NCI-H2171 treated with DMSO at 0.1 percent for 48 hours (cell line): ENCODE measurements around the gene WDR83.
"Not testable (repeated sequence)": the region's sequence is repeated elsewhere in the genome, so short reads cannot be mapped to it uniquely, and the experiment has no call there.

ENCODE experiments used
- DNase-seq: peaks from one replicate; lab custom pipeline; 2025; lab: John Stamatoyannopoulos, UW

The WDR83 gene

DNA sequence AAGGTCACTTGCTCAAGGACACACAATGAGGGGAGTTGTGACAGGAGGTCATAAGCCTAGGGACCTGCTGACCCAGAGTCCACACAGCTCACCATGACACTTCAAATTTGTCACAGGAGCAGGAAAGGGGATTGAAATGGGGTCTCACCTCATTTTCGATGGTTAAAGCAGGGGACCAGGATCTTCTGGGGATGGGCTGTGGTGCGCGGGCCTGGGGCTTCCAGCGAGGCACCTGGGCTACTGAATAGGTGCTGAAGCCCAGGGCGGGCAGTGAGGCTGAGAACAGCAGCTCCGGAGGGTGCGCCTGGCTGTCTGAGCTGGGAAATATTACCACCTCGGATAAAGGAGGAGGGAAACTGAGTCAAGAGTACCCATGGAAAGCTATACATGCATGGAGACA lies 11.1 kb upstream of the WDR83 start:
- no peak for DNase-seq

DNA sequence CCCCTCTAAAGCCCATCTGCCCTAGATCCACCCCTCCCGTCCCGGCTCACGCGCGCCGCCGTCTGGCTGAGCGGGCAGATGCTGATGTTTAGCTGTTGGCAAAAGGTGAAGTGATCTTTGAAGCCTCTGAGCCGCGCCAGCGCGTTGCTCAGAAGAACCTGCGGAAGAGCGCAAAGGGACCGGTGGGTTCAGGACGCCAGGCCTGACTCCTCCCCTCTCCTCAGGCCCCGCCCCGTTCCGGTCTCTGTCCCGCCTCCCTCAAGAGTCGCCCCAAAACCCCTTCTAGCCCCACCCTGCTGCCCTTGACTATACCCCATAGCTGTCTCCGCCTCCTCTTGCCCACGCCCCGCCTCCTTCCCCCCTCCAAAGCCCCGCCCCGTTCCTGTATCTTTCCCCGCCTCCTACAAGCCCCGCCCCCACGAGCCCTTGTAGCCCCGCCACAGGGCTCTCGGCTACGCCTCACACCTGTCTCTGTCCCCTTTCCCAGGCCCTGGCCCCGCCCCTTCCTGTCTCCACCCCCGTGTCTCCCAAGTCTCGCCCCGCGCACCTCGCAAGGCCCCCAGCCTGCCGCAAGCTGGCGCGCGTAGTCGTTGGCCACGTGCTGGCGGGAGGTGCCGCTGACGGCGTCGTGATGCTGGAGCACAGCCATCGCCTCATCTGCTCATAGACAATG lies 9.6 kb upstream of the WDR83 start:
- no peak for DNase-seq

DNA sequence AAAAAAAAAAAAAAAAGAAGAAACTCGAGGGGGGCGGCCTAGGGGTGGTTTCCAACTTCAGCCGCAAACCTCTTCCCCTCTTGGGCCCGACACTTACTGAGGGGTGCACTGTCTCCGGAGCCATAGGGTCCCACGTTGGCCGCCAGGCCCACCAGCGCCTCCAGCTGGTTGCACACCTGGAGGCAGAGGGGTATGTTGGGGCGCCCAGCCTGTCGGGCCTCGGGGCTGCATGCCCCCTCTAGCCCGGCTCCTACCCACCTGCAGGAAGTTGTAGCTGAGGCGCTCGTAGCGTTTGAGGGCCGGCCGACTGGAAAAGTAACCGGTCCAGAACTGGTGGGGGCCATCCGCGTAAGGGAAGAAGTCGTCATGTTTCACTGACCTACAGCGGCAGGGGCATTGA lies 8.6 kb upstream of the WDR83 start:
- DNase-seq = no peak

DNA sequence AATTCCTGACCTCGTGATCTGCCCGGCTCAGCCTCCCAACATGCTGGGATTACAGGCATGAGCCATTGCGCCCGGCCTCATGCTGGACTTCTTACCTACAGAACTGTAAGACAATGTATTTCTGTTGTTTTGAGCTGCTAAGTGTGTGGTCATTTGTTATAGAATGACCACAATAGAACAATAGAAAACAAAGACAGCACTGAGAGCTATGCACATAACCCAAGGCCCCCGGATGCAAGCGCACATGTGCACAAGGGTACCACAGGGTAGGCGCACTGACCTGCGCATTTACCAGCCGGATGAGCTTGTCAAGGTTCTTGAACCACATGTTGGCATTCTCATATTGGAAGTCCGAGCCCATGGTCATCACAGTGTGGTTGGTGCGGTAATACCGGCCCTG lies 5.6 kb upstream of the WDR83 start:
- DNase-seq = no peak

DNA sequence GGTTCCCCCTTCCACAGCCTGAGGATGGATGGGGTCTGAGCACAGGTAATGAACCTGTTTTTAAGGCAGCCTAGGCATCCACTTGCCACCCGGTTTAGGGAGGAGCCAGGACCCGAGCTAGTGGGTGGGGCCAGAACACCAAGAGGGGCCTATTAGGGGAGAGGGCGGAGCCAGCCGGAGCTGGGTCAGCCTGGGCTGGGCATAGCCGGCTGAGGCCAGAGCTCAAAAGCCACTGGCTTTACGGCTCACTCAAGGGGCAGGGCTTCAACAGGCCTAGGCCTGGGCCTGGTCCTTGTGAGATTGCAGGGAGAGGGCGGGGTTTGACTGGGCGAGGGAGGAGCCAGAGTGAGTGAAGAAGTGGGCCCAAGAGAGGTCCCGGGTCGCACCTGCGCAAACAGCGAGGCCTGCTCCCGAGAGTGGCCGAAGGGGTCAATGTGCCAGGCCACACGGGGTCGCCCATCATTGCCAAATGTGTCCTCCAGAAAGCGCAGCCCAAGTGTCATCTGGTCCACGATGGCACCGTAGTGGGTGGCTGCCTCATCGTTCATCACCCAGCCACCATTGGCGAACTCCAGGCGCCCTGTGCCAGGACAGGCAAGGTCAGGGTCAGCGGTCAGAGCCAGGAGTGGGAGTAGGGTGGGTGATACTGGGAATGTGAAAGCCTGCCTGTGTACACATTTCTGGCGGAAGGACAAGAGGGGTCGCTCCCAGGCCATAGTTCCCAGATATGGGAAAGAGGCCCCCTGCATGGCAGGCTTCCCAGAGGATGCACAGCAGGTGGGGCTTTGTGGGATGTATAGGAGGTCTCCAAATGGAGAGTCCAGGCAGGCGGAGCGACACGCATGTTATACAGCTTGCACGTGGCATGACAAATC lies 2.0 kb upstream of the WDR83 start:
- no peak for DNase-seq

DNA sequence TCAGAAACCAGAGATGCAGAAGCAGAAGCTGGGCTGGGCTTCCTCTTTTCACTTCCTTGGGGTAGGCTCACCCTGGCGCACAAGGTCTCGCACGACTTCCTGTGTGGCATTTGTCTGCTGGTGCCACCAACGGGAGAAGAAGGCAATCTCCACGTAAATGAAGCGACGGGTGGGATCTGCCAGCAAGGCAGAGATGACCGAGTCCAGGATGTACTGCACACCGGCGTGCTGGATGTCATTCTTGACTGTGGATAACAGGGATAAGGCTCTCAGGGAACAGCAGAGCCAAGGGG lies 1.4 kb upstream of the WDR83 start:
- DNase-seq = no peak

DNA sequence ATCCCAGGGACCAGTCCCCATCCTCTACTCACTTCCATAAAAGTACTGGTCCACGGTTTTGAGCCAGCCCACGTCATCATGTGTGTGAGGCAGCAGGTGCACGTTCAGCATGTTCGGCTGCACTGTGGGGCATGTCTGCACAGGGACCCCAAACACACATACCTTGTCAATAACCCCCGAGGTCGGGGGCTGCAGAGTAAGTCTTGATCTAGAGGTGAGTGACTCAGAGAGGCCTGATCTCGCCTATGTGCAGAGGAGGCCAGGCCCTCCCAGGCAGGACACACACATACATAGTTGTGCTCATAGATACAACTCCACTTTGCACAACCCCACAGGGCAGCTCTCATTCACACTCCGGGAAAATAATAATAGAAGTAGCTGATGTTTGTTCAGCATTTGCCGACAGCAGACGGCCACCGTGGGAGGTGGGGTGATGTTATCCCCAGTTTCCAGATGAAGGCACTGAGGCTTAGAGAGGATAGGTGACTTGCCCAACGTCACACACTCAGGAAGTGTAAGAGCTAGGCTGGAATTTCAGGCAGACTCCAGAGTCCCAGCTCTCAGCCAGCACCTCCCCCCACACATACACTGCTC lies 839 bp upstream of the WDR83 start:
- no peak for DNase-seq

DNA sequence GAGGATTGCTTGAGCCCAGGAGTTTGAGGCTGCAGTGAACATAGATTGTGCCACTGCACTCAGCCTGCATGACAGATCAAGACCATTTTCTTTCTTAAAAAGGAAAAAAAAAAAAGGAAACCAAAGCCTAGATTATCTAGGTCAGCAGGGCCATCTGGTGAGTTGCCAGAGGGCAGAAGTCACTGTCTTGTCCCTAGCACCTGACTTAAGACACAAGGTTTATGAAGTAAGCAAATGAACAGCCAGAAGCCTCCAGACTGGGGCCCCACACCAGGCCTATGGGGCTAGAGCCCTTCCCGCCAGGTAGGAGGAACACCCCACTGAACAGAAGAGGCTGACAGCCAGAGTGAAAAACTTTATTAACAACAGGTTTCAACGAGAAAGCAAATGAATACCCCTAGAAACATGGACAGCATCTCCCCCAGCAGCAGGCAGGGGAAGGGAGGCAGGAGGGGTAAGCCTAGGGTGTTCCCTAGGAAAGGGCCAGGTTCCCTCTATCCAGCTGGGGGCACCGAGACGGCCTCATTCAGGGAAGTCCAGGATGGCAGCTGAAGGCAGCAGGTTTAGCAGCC lies 1.2 kb downstream of the WDR83 start:
- no peak for DNase-seq

DNA sequence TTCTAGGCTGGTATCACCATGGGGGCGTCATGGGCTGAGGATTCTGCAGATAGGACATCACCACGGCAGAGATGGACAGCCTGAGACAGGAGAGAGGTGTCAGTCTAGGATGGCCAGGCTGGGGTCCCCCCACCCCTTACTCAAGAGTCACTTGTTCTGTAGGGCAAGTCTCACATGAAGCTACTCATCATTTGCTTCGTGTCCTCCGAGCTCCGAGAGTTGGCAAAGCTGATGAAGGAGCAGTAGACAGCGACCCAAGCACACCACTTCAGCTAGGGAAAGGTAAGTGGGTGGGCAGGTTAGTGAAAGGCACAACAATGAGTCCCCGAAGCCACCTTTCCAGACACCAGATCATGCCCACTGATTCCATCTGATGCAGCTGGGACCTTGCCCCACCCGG lies 1.7 kb downstream of the WDR83 start:
- DNase-seq = no peak

DNA sequence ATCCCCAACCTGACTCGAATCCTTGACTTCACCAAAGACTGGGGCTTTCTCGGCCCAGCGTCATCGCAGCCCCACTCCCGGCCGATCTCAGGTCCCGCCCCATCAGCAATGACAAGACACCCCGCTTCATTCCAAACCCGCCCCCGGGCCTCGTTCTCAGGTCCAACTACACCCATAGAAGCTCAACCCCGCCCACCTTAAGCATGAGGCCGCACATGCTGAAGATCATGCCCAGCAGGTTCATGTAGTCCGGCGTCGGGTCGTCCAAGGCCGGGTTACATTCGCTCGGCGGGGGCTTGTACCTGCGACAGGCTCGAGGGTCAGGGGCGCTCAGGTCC lies 2.3 kb downstream of the WDR83 start:
- peak; percentile 41 for DNase-seq

DNA sequence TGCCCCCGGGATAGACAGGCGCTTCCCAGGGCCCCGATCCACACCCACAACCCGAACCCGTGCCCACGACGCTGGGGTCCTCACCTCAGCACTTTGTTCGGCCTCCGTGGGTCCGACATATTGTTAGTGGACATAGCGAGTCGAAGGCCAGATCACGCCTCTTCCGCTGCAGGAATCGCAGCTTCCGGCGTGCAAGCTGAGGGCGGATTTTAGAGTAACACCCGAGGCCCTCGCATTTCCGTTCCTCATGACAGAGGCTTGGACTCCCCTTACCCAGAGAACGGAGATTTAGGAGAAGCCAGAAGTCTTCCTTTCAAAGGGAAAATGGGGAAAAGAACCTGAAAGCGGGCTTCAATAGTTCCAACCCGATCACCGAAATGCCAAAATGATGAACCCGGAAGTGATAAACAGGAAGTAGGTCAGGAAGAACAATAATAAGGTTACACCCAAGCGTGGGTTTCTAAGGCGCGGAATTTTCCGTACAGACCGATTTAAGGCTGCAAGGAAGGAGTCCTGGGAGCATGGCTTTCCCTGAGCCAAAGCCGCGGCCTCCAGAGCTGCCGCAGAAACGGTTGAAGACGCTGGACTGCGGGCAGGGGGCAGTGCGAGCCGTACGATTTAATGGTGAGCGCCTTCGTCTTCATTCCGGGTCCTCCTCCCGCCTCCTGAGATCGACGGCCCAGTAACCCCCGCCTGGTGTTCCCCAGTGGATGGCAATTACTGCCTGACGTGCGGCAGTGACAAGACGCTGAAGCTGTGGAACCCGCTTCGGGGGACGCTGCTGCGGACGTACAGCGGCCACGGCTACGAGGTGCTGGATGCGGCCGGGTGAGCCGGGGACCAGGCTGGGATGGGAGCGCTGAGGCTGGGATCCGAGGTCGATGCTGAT lies 2.9 kb downstream of the WDR83 start:
- DNase-seq = peak; percentile 89

DNA sequence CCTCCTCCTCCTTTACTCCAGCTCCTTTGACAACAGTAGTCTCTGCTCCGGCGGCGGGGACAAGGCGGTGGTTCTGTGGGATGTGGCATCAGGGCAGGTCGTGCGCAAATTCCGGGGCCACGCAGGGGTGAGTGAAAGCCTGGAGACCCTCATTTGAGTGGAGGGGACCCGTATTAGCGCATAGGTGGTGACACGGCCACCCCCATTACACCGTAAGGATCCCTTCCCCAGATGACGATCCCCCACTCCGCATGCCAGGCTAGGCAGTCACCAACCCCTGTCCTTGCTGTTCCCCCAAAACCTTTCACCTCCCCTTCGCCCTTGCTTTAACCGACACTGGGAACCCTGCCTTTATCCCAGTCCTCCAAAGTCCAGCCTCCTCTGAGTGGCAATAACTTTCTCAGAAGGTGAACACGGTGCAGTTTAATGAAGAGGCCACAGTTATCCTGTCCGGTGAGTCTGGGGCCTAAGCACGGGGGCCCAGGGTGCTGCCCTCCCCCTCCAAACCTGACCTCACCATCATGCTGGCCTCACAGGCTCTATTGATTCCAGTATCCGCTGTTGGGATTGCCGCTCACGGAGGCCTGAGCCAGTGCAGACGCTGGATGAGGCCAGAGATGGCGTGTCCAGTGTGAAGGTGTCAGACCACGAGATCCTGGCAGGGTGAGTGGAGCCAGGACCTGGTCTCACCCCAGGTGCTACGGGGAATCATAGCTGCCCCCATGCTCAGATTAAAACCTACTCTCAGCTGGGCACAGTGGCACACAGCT lies 3.7 kb downstream of the WDR83 start:
- no peak for DNase-seq

DNA sequence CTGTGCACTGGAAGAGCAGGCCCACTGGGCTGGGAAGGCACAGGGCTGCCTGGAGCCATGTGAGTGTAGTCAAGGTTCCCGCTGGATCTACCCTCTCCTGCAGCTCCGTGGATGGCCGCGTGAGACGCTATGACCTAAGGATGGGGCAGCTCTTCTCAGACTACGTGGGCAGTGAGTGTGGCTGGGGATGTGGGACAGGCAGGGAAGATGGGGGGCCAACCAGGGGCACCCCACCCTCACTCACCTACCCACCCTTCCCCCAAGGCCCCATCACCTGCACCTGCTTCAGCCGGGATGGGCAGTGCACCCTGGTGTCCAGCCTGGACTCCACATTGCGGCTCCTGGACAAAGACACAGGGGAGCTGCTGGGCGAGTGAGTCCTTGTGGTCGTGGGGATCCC lies 6.1 kb downstream of the WDR83 start:
- no peak for DNase-seq

DNA sequence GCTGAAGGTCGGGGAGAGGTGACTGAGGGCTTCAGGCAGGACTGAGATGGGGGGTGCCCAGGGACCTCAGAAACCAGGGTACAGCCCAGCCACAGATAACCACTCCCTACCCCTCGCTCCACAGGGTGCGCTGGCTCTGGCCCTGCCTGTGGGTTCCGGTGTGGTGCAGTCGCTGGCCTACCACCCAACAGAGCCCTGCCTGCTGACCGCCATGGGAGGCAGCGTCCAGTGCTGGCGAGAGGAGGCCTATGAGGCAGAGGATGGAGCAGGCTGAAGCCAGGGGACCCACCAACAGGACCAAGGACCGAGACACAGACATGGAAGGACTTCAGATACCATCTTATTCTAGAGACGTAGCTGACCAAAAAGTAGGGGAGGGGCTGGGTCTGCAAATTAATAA lies 8.8 kb downstream of the WDR83 start:
- no peak for DNase-seq

DNA sequence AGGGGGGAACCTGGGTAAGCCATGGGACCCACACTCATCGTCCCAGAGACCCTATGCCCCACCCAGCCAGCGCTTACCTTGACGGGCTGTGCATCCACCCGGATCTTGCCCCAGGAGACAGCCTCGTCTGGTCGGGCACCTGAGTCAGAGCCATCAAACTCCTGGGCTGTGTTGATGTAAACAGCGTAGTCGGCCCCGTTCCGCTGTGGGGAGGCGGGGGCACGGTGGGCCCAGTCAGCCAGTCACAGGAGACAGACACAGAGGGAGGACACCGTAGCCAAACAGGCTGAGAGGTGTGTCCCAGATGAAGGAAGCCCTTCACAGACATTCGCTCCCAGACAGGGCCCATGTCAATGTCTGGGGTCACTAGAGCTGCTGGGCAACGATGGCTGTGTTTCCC lies 9.3 kb downstream of the WDR83 start:
- DNase-seq = no peak

DNA sequence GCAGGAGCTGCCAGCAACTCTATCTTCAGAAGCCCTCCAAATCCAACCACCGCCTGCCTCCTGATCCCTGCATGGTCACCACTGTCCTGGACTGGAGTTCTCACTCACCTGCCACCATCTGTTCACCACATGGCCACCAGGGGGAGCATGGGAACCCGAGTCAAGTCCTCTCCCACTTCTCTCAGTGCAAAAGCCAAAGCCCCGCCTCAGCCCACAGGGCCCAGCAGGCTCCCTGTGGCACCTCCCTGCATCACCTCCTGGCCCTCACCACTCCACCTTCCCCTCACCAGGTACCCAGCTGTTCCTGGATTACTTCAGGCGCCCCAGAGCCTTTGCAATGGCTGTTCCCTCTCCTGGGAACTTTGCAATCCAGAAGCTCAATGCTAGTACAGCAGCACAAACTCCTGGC lies 9.8 kb downstream of the WDR83 start:
- DNase-seq = peak; percentile 62

DNA sequence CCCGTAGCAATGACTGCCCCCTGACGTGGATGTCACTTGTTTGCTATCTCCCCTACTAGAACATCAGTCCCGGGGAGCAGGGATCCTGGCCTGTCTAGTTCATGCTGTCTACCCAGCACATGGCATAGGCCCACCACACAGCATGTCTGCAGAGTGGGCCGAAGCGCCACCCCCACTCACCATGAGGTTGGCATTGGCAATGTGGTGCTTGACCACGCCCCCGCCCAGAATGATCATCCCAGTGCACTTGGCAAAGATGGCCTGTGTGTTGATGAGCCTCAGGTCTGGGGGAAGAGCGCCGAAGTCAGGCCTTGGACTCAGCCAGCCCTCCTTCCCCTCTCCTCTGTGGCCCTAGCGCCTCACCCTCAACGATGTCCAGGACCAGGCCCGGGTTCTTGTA lies 10.3 kb downstream of the WDR83 start:
- no peak for DNase-seq

DNA sequence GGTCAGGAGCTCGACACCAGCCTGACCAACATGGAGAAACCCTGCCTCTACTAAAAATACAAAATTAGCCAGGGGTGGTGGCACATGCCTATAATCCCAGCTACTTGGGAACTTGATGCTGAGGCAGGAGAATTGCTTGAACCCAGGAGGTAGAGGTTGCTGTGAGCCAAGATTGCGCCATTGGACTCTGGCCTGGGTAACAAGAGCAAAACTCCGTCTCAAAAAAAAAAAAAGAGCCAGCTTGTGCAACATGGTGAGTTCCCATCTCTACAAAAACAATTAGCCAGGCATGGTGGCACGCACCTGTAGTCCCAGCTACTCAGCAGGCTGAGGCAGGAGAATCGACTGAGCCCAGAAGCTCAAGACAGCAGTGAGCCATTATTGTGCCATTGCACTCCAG lies 11.4 kb downstream of the WDR83 start:
- DNase-seq = not testable (repeated sequence)

DNA sequence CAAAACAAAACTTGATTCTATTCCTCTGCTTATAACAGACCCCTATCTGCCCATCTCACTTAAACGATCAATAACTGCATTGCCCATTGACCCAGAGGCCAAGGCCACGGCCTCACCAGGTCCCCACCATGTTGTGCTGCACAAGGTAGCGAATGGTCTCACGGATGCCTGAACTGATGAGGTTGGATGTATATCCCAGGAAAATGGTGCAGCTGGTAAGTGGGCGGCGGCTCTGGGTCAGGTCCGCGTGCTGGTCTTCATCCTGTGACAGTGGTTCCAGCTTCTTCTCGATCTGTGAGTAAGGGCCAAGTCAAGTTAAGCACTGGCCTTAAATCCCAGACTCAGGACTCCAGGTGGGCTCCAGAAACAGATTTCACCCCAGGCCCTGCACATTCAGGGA lies 13.4 kb downstream of the WDR83 start:
- DNase-seq = no peak

DNA sequence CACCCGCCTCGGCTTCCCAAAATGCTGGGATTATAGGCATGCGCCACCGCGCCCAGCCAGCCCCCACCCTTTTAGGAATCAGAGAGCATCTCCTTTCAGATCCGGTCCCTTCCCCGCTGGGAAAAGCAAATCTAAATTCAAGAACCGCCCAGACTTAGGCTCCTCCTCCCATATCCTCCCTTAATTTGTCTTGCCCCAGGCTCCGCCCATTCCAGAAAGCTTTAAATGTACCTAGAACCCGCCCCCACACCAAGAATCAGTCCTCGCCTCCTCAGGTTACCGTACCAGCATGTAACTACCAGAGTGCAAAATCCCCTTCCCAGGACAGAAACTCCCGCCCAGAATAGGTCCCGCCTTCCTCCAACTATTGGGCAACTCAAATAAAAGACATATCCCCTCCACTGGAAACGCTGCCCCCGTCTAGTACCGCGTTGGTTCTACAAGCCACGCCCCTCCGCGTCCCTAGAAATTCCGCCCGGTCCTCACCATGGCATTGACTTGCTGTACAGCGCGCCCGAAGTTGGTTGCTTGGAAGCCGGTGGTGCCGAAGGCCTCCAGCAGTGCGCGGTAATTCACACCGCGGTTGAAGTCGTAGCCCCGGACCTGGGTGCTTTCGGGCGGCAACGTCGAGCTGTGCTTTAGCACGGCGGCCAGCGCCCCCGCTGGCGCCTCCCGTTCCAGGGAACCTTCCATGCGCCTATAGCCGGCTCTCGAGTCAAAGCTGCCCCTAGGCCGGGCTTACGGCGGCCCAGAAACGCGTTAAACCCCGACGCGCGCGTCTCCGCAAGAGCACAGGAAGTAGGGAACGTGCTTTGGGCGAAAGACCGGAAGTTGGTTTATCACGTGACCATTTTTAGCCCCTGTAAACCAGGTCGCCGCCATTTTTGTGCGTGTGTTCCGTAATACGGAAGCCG lies 14.7 kb downstream of the WDR83 start, which contains the start of gene DHPS:
DHPS (minus strand) TSS at position 807 of the 914 bp plus-strand sequence; CDS start at position 693, 114 bp downstream.
- peak; percentile 100 for DNase-seq
